Measurements from ENCODE around the gene NUP210L. TPM values are rescaled to one million over a fixed set of nuclear protein-coding genes. Genes with fewer than 3 reads are reported as not detected.

The NUP210L gene
- total and polyA plus RNA-seq, 9 of the 15 experiments (the other 6 are each of a cell fraction or from before 2014, with no cell fraction given): 0.01 to 0.04 TPM; not detected in 7

- no peak for ATAC-seq
- TF ChIP-seq, protein P1, sequence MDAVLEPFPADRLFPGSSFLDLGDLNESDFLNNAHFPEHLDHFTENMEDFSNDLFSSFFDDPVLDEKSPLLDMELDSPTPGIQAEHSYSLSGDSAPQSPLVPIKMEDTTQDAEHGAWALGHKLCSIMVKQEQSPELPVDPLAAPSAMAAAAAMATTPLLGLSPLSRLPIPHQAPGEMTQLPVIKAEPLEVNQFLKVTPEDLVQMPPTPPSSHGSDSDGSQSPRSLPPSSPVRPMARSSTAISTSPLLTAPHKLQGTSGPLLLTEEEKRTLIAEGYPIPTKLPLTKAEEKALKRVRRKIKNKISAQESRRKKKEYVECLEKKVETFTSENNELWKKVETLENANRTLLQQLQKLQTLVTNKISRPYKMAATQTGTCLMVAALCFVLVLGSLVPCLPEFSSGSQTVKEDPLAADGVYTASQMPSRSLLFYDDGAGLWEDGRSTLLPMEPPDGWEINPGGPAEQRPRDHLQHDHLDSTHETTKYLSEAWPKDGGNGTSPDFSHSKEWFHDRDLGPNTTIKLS (IDR thresholded peaks at IDR 0.05; ENCODE audit: borderline replicate concordance, low read depth): 0 out of 2 replicates have a peak, but pooled peaks have one; percentile 18
- TF ChIP-seq FOXK1 (CRISPR knock-in tag; IDR thresholded peaks at IDR 0.05; ENCODE audit: borderline replicate concordance) (0 out of 2 replicates have a peak, but pooled peaks have one; percentile 2), ZNF589 (CRISPR knock-in tag; IDR thresholded peaks at IDR 0.05; ENCODE audit: low read depth) (no peak), GABPB2 (CRISPR knock-in tag; conservative IDR thresholded peaks at IDR 0.05) (no peak), CHD1 (IDR thresholded peaks at IDR 0.05; ENCODE audit: low read length) (peak; percentile 51), ELF1 (tag; IDR thresholded peaks at IDR 0.05) (peak; percentile 32; the same call in 1 of the 2 replicates)
- TF ChIP-seq, protein P2, sequence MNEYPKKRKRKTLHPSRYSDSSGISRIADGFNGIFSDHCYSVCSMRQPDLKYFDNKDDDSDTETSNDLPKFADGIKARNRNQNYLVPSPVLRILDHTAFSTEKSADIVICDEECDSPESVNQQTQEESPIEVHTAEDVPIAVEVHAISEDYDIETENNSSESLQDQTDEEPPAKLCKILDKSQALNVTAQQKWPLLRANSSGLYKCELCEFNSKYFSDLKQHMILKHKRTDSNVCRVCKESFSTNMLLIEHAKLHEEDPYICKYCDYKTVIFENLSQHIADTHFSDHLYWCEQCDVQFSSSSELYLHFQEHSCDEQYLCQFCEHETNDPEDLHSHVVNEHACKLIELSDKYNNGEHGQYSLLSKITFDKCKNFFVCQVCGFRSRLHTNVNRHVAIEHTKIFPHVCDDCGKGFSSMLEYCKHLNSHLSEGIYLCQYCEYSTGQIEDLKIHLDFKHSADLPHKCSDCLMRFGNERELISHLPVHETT (CRISPR knock-in tag; conservative IDR thresholded peaks at IDR 0.05 in 1 of 2, IDR thresholded peaks at IDR 0.05 in 1 of 2): 0 out of 4 replicates have a peak, but pooled peaks of 1 of the 2 experiments have one; percentile 16
- peak overlapping the region; percentile 89 to 99 for H3K9ac ChIP-seq (ENCODE audit: insufficient read depth in 1 of 2, low read depth in 2 of 2, low read length in 2 of 2)
- H3K4me3 ChIP-seq: peak overlapping the region; percentile 51
- peak overlapping the region; percentile 89 for H2AFZ ChIP-seq (ENCODE audit: low read depth, low read length)
- POLR2A ChIA-PET: interaction anchor here (0.5 to 4.8 kb wide), 12 partner anchors 9 to 323 kb away, joined by 3 to 84 read pairs (median 6); partner anchors contain the start of genes CRTC2, DENND4B, JTB and RAB13
- intact Hi-C loops (cut with micrococcal nuclease) (loop anchor here (5.0 kb wide), 1 partner anchor 171 kb away; no protein-coding TSS in a partner anchor), in situ Hi-C loops (cut with MboI) (no loop called here)
- H4K20me1 ChIP-seq (replicated peaks; ENCODE audit: control insufficient read depth, insufficient read depth, low read length): no peaks in the 10 kb centered on the region
- no peaks in the 10 kb centered on the region for H3K9me1 ChIP-seq (ENCODE audit: control insufficient read depth, insufficient read depth, low read length)
- H3K9me3 ChIP-seq (replicated peaks; ENCODE audit: control insufficient read depth, insufficient read depth, low read depth, low read length): no peaks in the 10 kb centered on the region
- peaks cover 7 to 15% of the 10 kb centered on the region in 2 experiments; a peak in 4 of 5 replicates for H3K4me1 ChIP-seq (replicated peaks in 1 of 2; ENCODE audit: control insufficient read depth in 2 of 2, insufficient read depth in 2 of 2, low read length in 2 of 2)
- no peak for FAIRE-seq
- peaks cover 39% of the 10 kb centered on the region for H3K79me2 ChIP-seq (ENCODE audit: control insufficient read depth, insufficient read depth, low read length)
- CTCF ChIA-PET (ENCODE audit: low intra/inter-chr PET ratio): no interaction called here
- WGBS (ENCODE audit: insufficient coverage, low coverage, missing lambda C conversion rate): 0% methylated on average over 7 of the region's 8 CpGs
- no peak for DNase-seq (ENCODE audit: extremely low read depth in 1 of 4, low spot score in 3 of 4)
- H3K27me3 ChIP-seq (ENCODE audit: control insufficient read depth in 2 of 2, insufficient read depth in 2 of 2, low read length in 2 of 2): no peaks in the 10 kb centered on the region
- peaks cover 1% of the 10 kb centered on the region; the same call in 2 of the 3 replicates for H3K36me3 ChIP-seq (ENCODE audit: control insufficient read depth, insufficient read depth, low read length)
- H3K27ac ChIP-seq (ENCODE audit: extremely low read depth, low read depth, low read length): peak overlapping the region; percentile 82
- peak overlapping the region; percentile 87 for H3K4me2 ChIP-seq (ENCODE audit: insufficient read depth, low read length)
- BruUV-seq (replicated peaks): TSS peak; percentile 56
These were observed 186.9 kb downstream of the NUP210L start for GRCh38 chr1:153968000-153968363.

All from K562 (cell line).